ENCODE measurements around the gene ZMIZ1.
A peak's percentile ranks its signal among the peaks of the same experiment; 100 is the strongest.

ZMIZ1 gene

GRCh38 chr10:79268161-79268601 lies 199.4 kb downstream of the ZMIZ1 start:
- Histone ChIP-seq H4K20me1 (peaks cover 100% of the 10 kb centered on the region), H3K4me1 (peaks cover 100% of the 10 kb centered on the region), H3K27ac (peak overlapping the region; percentile 71), H3K4me2 (peak overlapping the region; percentile 85), H3K4me3 (no peak overlapping the region), H3K36me3 (peaks cover 43% of the 10 kb centered on the region), H3K27me3 (no peaks in the 10 kb centered on the region), H3K9me3 (no peaks in the 10 kb centered on the region), H3K9ac (peak overlapping the region; percentile 36; the same call in 1 of the 2 replicates)
- TF ChIP-seq Cebpa-rat (IDR thresholded peaks at IDR 0.05): no peak

GRCh38 chr10:79268742-79269141 lies 200.0 kb downstream of the ZMIZ1 start:
- H3K4me3 ChIP-seq: no peak overlapping the region
- H3K9ac ChIP-seq: peak overlapping the region; percentile 36
- H3K27me3 ChIP-seq: no peaks in the 10 kb centered on the region
- no peaks in the 10 kb centered on the region for H3K9me3 ChIP-seq
- peaks cover 100% of the 10 kb centered on the region for H3K4me1 ChIP-seq
- no peak for TF ChIP-seq Cebpa-rat (IDR thresholded peaks at IDR 0.05)
- peak overlapping the region; percentile 71 for H3K27ac ChIP-seq
- peaks cover 100% of the 10 kb centered on the region for H4K20me1 ChIP-seq
- H3K36me3 ChIP-seq: peaks cover 43% of the 10 kb centered on the region
- H3K4me2 ChIP-seq: peak overlapping the region; percentile 85

- H3K27me3 ChIP-seq: no peaks in the 10 kb centered on the region
- peak overlapping the region; percentile 69 for H3K27ac ChIP-seq
- peaks cover 100% of the 10 kb centered on the region for H4K20me1 ChIP-seq
- H3K9me3 ChIP-seq: no peaks in the 10 kb centered on the region
- H3K4me2 ChIP-seq: peak overlapping the region; percentile 85
- peaks cover 100% of the 10 kb centered on the region for H3K4me1 ChIP-seq
- peaks cover 43% of the 10 kb centered on the region for H3K36me3 ChIP-seq
- H3K9ac ChIP-seq: peak overlapping the region; percentile 36
- H3K4me3 ChIP-seq: no peak overlapping the region
- TF ChIP-seq Cebpa-rat (IDR thresholded peaks at IDR 0.05): no peak
Observed at GRCh38 chr10:79269443-79269842, 200.7 kb downstream of the ZMIZ1 start.

GRCh38 chr10:79269969-79270368 lies 201.2 kb downstream of the ZMIZ1 start:
- H3K4me2 ChIP-seq: peak overlapping the region; percentile 85
- H3K9me3 ChIP-seq: no peaks in the 10 kb centered on the region
- H3K36me3 ChIP-seq: peaks cover 46% of the 10 kb centered on the region
- no peak for TF ChIP-seq Cebpa-rat (IDR thresholded peaks at IDR 0.05)
- H3K9ac ChIP-seq: peak overlapping the region; percentile 36; the same call in 1 of the 2 replicates
- H3K27ac ChIP-seq: peak overlapping the region; percentile 69
- H4K20me1 ChIP-seq: peaks cover 100% of the 10 kb centered on the region
- H3K4me1 ChIP-seq: peaks cover 100% of the 10 kb centered on the region
- H3K27me3 ChIP-seq: no peaks in the 10 kb centered on the region
- H3K4me3 ChIP-seq: no peak overlapping the region

GRCh38 chr10:79270466-79271246 lies 201.9 kb downstream of the ZMIZ1 start:
- H3K9me3 ChIP-seq: no peaks in the 10 kb centered on the region
- peaks cover 99% of the 10 kb centered on the region for H3K4me1 ChIP-seq
- H3K4me2 ChIP-seq: peak overlapping the region; percentile 85
- TF ChIP-seq Cebpa-rat (IDR thresholded peaks at IDR 0.05): 0 out of 2 replicates have a peak, but pooled peaks have one; percentile 26
- no peak overlapping the region for H3K4me3 ChIP-seq
- peaks cover 53% of the 10 kb centered on the region for H3K36me3 ChIP-seq
- H4K20me1 ChIP-seq: peaks cover 100% of the 10 kb centered on the region
- H3K27me3 ChIP-seq: no peaks in the 10 kb centered on the region
- peak overlapping the region; percentile 36; the same call in 1 of the 2 replicates for H3K9ac ChIP-seq
- H3K27ac ChIP-seq: peak overlapping the region; percentile 69

GRCh38 chr10:79272353-79272752 lies 203.6 kb downstream of the ZMIZ1 start:
- H4K20me1 ChIP-seq: peaks cover 100% of the 10 kb centered on the region
- H3K27me3 ChIP-seq: no peaks in the 10 kb centered on the region
- peaks cover 70% of the 10 kb centered on the region for H3K36me3 ChIP-seq
- H3K4me1 ChIP-seq: peaks cover 82% of the 10 kb centered on the region
- peak overlapping the region; percentile 20; the same call in 1 of the 2 replicates for H3K9ac ChIP-seq
- H3K4me3 ChIP-seq: no peak overlapping the region
- TF ChIP-seq Cebpa-rat (IDR thresholded peaks at IDR 0.05): no peak
- H3K9me3 ChIP-seq: no peaks in the 10 kb centered on the region; the same call in 1 of the 2 replicates
- H3K4me2 ChIP-seq: peak overlapping the region; percentile 85
- peak overlapping the region; percentile 69 for H3K27ac ChIP-seq

- peaks cover 70% of the 10 kb centered on the region for H3K4me1 ChIP-seq
- no peak overlapping the region for H3K4me3 ChIP-seq
- peaks cover 96% of the 10 kb centered on the region for H4K20me1 ChIP-seq
- peak overlapping the region; percentile 85; the same call in 1 of the 2 replicates for H3K4me2 ChIP-seq
- H3K27me3 ChIP-seq: no peaks in the 10 kb centered on the region
- H3K27ac ChIP-seq: peak overlapping the region; percentile 51
- peaks cover 77% of the 10 kb centered on the region for H3K36me3 ChIP-seq
- TF ChIP-seq Cebpa-rat (IDR thresholded peaks at IDR 0.05): no peak
- H3K9ac ChIP-seq: no peak overlapping the region
- H3K9me3 ChIP-seq: peaks cover 9% of the 10 kb centered on the region; the same call in 1 of the 2 replicates
Observed at GRCh38 chr10:79273604-79274003, 204.8 kb downstream of the ZMIZ1 start.

GRCh38 chr10:79274279-79275104 lies 205.7 kb downstream of the ZMIZ1 start:
- Histone ChIP-seq H3K36me3 (peaks cover 85% of the 10 kb centered on the region), H3K27ac (peak overlapping the region; percentile 51; the same call in 1 of the 2 replicates), H3K27me3 (no peaks in the 10 kb centered on the region), H4K20me1 (peaks cover 87% of the 10 kb centered on the region), H3K4me2 (no peak overlapping the region), H3K4me3 (no peak overlapping the region), H3K9me3 (peaks cover 9% of the 10 kb centered on the region; the same call in 1 of the 2 replicates), H3K9ac (no peak overlapping the region), H3K4me1 (peaks cover 61% of the 10 kb centered on the region)
- 0 out of 2 replicates have a peak, but pooled peaks have one; percentile 32 for TF ChIP-seq Cebpa-rat (IDR thresholded peaks at IDR 0.05)

GRCh38 chr10:79275105-79275430 lies 206.3 kb downstream of the ZMIZ1 start:
- Histone ChIP-seq H3K27me3 (no peaks in the 10 kb centered on the region), H3K36me3 (peaks cover 90% of the 10 kb centered on the region), H3K9ac (no peak overlapping the region), H3K4me1 (peaks cover 55% of the 10 kb centered on the region), H3K9me3 (peaks cover 9% of the 10 kb centered on the region; the same call in 1 of the 2 replicates), H3K4me3 (no peak overlapping the region), H3K27ac (peak overlapping the region; percentile 38), H3K4me2 (no peak overlapping the region), H4K20me1 (peaks cover 85% of the 10 kb centered on the region)
- no peak for TF ChIP-seq Cebpa-rat (IDR thresholded peaks at IDR 0.05)

Data from BLaER1 (cell line).